HG03066 (cell line): ENCODE results near the gene GLTPD2.
A peak's percentile ranks its signal among the peaks of the same experiment; 100 is the strongest.

Experiments
- ATAC-seq: cut with Tn5 transposase; IDR thresholded peaks from one replicate; pipeline ENCODE4 v1.9.1; 2021; ENCODE audit warnings: low read depth; ENCODE audit not compliant: unreplicated experiment

Gene GLTPD2

GRCh38 chr17:4769628-4770027 lies 19.1 kb upstream of the GLTPD2 start:
- no peak for ATAC-seq

DNA sequence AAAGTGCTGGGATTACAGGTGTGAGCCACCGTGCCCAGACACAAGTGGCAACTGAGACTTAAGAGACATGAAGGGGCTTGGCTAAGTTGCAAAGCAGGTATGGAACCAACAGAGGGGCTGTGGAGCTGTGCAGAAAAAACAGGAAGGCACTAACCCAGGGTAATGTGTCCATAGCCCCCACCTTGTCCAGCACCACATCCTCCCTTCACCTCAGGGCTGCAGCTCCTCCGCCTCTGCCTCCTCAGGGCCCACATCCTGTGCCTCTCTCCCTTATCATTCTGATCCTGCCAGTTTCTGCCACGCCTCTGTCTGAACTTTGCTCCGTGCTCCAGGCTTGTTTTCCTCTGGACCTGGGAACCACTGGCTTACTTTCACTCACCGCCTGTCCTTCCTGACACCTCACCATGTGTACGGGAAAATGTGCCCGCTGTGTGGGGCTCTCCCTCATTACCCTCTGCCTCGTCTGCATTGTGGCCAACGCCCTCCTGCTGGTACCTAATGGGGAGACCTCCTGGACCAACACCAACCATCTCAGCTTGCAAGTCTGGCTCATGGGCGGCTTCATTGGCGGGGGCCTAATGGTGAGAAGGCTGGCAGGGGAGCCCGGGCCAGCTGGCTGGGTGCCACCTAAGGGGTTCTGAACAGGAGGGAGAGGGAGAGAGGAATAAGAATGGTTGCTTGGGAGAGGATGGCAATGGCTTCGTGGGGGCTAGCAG lies 17.1 kb upstream of the GLTPD2 start, which contains the start of gene TM4SF5:
TM4SF5 (plus strand) TSS at position 368 of the 716 bp plus-strand sequence; CDS start at position 405, 37 bp downstream.
- ATAC-seq: no peak

GRCh38 chr17:4772235-4772613 lies 16.5 kb upstream of the GLTPD2 start:
- ATAC-seq: no peak

GRCh38 chr17:4777969-4778760 lies 10.6 kb upstream of the GLTPD2 start:
- no peak for ATAC-seq

GRCh38 chr17:4780325-4780955 lies 8.3 kb upstream of the GLTPD2 start:
- no peak for ATAC-seq

DNA sequence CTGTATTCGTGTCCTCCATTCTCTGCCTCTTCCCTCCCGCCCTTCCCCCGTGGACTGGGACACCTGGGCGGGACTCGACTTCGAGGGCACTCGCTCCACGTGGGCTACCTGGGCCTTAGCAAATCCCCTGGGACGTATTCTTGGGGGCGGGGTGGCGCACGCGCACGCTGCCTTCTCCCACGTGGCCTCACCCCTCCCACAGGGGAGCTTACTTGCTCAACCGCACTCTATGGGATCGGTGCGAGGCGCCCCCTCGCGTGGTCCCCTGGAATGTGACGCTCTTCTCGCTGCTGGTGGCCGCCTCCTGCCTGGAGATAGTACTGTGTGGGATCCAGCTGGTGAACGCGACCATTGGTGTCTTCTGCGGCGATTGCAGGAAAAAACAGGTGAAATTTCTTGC lies 6.1 kb upstream of the GLTPD2 start:
- ATAC-seq: no peak

GRCh38 chr17:4785311-4786105 lies 3.3 kb upstream of the GLTPD2 start:
- no peak for ATAC-seq

DNA sequence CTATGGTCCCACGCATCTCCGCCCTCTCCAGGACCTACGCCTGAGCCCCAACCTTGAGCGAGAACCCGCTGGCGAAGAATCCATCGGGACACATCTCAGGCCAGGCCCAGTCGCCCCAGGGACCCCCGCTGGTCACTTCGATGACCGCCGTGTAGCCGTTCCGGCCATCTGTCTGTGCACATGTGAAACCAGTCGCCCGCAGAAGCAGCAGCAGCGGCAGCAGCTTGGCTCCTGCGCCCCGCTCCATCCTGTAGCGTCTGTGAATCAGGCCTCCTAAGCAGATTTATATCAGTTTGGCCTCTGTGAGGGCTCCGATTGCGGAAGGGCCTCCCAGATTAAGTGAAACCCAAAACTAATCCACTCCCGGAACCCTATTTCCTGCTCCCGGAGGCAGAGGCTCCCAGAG lies 2.7 kb upstream of the GLTPD2 start, which contains the start of gene VMO1:
VMO1 (minus strand) TSS at position 259 of the 406 bp plus-strand sequence; CDS start at position 247, 12 bp downstream.
- ATAC-seq: no peak

GRCh38 chr17:4786516-4786915 lies 2.2 kb upstream of the GLTPD2 start:
- ATAC-seq: no peak

- ATAC-seq: no peak
Measured at GRCh38 chr17:4788159-4788806, 481 bp upstream of the GLTPD2 start.

GRCh38 chr17:4789701-4789950 lies 862 bp downstream of the GLTPD2 start:
- ATAC-seq: no peak

DNA sequence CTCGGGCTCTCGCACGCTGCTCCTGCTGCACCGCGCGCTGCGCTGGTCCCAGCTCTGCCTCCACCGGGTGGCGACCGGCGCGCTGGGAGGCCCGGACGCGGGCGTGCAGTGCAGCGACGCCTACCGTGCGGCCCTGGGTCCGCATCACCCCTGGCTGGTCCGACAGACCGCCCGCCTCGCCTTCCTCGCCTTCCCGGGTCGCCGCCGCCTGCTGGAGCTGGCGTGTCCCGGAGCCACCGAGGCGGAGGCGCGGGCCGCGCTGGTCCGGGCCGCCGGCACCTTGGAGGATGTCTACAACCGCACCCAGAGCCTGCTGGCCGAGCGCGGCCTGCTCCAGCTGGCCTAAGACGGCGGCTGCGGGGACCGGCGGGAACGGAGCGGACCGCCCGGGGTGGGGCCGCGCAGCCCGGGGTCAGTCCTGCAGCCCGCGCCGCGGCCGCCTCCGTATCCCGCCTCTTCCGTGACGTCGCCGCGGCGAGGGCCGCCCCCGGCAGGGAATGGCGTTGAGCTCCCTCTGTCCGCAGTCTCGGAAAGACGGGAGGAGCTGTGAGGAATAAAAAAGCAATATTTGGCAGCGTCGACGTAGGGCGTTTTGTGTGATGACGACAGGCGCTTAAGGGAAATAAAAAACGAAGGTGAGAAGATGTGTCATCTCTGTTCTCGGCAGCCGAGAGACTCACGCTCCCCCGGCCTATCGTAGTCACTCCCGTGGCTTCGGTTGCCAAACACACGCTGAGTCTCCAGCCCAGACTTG lies 1.4 kb downstream of the GLTPD2 start:
- ATAC-seq: peak; percentile 87

DNA sequence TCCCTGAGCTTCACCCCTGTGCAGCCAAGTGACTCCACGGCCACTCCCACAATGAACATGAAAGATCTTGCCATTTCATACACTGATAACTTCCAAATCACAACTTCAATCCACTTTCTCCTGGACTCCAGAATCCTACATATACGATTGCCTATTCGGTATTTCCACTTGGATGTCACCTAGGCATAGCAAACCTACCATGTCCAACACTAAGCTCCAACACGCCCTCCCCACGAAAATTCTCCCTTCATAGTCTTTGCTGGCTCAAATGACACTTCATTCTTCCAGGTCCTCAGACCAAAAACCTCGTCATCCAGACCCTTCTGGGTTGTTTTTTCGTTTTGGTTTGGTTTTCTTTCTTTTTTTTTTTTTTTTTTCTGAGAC lies 1.9 kb downstream of the GLTPD2 start:
- no peak for ATAC-seq

- no peak for ATAC-seq
Measured at GRCh38 chr17:4795168-4795567, 6.4 kb downstream of the GLTPD2 start.

DNA sequence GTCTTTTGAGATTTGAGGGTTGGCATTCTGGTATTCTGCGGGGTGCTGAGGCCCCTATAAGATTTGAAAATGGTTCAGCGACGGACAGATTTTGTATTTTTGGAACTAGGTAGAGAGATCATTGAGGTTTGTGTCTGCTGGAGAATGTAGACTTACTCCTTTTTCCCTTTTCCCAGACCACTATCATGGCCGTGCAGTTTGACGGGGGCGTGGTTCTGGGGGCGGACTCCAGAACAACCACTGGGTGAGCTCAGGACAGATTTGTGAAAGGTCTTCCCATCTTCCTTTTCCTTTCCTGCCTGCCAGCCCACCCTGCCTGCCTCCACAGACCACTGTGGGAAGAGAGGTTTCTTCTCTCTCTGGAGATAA lies 7.8 kb downstream of the GLTPD2 start:
- no peak for ATAC-seq

GRCh38 chr17:4800462-4801196 lies 11.9 kb downstream of the GLTPD2 start:
- no peak for ATAC-seq

GRCh38 chr17:4802228-4802627 lies 13.5 kb downstream of the GLTPD2 start, which contains the start of gene C17orf114:
Gene C17orf114 (minus strand): TSS chr17:4802328.
- ATAC-seq: no peak

DNA sequence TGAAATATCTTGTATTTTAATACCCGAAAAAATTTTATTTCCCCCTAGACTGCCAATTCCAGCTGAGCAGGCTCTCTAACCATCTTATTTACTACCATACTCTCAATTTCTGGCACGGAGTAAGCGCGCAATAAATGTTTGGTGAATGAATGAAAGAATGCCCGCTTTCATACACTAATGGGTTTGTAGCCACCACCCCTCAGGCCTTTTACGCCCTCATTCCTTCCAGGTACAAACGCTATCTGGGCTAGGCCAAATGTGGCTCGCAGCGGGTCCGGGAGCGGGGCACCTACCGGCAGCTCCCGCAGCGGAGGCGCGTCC lies 17.7 kb downstream of the GLTPD2 start:
- ATAC-seq: no peak
